Activated CD4-positive, alpha-beta T cell treated with anti-CD3 and anti-CD28 coated beads, Interleukin-2, Interleukin-4, amounts not matched to agents 100 ng/mL and 50 ng/mL, durations not matched to agents 16 hours and 8 hours (primary cell): Measurements from ENCODE around the gene PTPRN2.

Source experiments
- DNase-seq: peaks from one replicate; pipeline ENCODE4 v3.0.0-alpha.2; 2020; ENCODE audit warnings: low spot score

PTPRN2 gene

DNA sequence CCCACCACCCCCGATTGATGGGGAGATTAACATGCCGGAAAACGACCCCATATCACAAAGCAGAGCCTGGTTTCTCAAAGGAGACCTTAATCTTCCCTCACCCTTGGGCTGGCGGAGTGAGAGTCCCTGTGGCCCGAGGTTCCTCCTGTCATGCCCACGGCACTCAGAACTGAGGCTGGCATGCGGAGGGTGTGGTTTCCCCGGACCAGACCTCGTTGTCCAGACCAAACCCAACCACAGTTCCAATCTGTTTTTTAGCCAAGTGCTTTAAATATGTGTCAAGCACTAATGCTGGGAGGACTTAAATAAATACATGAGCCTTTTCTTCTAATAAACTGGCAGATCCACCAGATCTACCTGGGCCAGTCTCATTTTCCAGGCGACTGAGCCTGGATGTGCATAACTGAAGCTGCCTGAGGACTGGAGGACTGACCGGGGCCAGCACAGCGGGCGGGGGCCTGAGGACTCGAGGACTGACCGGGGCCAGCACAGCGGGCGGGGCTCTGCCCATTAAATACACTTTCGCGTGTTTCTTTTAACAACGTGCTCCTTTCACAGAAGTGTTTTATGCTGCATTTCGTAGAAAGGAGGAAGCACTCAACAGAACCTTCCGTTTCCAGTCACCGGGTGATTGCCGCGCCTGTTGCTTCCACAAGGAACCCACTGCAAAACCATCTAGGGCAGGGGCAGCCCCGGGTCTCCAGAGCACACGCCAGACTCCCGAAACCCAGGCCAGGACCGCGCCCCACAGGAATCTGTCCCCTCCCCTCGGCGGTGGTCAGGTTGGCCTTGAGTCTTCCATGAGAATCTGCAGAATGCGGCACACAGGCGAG is 334.6 kb downstream of the PTPRN2 start:
- DNase-seq, result no peak

DNA sequence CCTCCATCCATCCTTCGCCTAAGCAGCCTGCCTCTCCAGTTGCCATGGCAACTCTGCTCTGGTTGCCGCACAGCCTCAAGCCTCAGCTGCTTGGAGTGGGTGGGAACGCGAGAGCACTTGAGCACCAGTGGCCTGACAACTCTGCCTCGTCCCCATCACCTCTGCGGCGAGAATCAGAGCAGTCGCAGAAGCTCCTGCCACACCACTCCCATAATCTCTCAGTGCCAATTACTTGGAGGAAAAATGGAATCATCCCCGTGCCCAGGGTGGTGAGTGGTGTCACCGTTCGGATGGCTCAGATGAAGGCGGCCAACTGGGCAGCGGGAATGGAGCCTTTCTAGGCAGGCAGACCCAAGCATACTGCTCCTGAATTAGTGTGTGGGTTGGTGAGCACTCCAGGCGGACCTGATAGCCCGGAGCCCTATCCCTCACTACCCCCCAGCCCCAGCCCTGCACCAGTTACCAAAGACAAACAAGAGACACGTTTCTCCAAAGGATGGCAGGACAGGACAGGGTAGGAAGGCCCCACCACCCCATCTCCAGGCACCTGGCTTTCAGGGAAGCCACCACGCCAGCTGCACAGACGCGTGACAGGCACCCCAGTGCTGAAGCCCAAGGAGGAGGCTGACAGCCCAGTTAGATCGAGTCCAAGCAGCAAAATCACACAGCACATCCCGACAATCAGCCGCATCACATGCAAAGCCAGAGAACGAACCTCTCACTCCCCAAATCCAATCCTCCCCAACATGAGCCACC is 335.4 kb downstream of the PTPRN2 start:
- DNase-seq, result no peak

DNA sequence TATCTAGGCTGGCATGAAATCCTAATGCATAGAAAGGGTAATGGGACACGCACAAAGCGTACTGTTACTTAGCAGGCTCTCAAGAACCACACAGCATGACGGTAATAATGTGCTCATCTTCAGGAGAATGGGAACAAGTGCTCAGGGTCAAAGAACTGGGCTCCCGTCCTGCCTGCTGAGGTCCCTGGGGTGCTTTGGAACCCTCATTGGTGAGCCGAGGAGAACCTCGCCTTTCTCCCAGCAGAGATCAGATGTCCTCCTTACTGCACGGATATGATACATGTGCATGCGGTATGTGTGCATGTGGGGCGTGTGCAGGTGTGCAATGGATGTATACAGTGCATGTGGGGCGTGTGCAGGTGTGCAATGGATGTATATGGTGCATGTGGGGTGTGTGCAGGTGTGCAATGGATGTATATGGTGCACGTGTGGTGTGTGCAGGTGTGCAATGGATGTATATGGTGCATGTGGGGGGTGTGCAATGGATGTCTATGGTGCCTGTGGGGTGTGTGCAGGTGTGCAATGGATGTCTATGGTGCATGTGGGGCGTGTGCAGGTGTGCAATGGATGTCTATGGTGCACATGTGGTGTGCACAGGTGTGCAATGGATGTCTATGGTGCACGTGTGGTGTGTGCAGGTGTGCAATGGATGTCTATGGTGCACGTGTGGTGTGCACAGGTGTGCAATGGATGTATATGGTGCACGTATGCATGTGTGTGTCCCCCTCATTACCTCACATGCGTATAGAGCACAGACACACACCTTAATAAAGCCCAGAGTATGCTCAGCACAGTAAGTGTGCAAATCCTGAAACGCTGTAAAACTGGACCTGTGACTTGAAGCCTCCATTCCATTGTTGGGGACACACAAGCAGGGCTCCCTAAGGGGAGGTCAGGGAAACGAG is 336.3 kb downstream of the PTPRN2 start:
- DNase-seq, result no peak

GRCh38 chr7:158249692-158250091 is 337.9 kb downstream of the PTPRN2 start:
- DNase-seq, result no peak

- no peak for DNase-seq
These were observed 338.8 kb downstream of the PTPRN2 start for GRCh38 chr7:158248816-158249215.

DNA sequence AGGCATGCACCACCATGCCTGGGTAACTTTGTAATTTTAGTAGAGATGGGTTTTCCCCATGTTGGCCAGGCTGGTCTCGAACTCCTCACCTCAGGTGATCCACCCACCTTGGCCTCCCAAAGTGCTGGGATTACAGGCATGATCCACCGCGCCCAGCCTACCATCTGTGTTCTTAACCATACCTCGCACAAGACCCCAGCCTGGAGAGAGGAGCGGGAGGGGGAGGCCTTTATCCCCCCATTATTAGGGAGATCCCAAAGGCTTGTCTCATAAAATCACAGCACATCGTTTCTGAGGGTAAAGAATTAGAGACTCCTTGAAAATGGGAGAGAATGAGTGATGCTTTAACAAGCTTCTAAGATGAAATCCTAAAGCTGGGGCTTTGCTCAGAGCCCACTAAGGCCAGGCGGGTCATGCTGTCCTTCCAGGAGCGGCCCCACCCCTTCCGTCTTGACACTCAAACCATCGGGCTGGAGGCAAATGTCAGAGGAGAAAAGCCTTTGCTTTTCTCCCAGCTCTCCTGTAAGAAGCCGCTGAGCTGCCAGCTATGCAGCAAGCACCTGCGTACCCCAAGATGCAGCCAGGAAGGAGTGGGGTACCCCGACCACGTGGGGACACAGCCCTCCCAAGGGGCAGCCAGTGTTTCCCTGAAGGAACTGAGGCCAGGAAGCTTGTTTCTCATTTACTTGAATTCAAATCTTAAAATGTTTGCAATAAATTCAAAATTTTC is 339.7 kb downstream of the PTPRN2 start:
- DNase-seq, result no peak

DNA sequence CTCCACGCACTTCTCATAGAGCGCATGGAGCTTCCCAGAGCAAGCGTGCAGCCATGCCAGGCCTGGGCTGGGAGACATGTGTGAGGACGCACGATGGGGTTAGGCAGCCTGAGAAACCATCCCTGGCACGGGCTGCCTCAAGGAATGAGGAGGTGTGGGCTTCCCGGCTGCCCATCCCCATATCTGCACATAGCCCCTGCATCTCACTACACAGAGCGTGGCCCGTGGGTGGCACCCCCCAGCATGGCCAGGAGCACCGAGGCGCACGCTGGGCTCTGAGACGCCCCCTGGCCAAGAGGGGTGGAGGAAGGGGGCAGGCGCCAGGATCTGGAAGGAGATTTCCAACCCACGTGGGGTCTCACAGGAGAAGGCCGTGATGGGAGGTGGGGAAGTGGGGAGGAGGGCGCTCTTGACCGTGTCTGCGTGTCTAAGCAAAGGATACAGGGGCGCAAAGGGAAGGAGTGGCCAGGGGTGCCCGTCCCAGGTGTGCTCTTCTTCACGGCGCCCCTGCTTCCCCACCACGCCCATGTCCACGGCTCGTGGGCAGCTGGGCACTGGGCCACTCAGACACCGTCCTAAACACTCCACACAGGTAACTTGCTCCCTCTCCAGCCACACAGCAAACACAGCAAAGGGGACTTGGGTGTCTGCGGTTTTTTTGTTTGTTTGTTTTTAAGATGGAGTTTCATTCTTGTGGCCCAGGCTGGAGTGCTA is 340.5 kb downstream of the PTPRN2 start:
- DNase-seq, result no peak

DNA sequence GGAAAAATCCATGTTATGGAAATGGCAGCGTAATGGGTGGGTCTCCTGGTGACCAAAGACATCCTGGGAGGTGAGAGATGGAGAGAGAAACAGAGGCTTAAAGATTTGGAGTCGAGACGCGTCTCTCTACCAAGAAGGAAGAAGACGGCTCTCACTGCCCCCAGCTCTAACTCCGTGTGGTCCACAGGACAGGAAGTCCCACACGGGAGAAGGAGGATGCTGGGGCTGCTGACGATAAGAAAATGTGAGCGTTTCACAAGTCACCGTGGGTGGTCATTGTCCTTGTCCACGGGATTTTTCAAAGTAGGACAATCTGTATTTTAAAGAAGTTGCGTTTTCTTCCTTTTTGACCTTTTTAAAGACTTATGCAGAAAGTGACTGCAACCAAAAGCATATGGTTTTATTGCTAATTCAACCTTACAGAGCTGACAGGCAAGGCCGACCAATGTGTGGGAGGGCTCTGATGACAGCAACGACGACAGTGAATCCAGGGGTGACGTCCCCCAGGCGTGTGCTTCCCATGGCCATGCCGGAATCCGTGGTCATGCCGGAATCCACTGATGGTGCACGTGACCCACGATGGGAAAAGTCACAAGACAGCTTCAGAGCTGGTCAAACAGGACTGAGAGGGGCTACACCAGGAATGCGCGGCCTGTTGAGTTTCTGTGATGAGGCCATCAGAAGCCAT is 341.2 kb downstream of the PTPRN2 start:
- DNase-seq, result no peak

GRCh38 chr7:158245724-158246041 is 341.9 kb downstream of the PTPRN2 start:
- no peak for DNase-seq

- DNase-seq, result no peak
These were observed 342.5 kb downstream of the PTPRN2 start for GRCh38 chr7:158244873-158245723.

DNA sequence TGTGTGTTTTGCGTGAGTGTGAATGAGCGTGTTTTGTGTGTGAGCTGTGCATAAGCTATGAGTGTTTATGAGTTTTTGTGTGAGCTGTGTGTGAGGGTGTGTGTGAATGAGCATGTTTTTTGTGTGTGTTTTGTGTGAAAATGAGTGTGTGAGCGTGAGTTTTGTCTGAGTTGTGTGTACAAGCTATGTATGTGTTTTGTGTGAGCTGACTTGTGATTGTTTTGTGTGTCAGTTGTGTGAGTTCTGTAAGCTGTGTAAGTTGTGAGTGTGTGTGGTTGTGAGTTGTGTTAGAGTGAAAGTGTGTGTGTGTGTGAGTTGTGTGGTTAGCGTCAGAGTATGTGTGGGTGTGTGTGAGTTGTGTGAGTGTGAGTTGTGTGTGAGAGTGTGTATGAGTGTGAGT is 343.2 kb downstream of the PTPRN2 start:
- DNase-seq, result no peak

GRCh38 chr7:158241919-158242318 is 345.7 kb downstream of the PTPRN2 start:
- no peak for DNase-seq

DNA sequence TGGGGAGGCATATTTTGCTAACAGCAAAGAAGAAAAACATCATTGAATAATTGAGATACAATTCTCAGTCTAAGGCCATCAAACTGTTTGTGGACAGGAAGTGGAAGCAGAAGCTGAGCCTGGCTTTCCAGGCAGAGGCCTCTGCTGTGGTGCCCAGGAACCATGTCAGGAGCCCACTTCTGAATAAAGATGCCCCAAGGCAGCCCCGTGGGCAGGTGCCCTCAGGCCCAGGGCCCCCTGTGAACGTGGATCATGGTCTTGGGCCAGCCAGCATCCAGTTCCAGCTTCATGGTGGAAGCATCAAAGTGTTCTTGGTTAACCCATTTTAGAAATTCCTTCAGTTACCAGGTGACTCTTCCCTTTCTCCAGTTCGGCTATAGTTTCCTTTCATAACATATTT is 346.8 kb downstream of the PTPRN2 start:
- no peak for DNase-seq

DNA sequence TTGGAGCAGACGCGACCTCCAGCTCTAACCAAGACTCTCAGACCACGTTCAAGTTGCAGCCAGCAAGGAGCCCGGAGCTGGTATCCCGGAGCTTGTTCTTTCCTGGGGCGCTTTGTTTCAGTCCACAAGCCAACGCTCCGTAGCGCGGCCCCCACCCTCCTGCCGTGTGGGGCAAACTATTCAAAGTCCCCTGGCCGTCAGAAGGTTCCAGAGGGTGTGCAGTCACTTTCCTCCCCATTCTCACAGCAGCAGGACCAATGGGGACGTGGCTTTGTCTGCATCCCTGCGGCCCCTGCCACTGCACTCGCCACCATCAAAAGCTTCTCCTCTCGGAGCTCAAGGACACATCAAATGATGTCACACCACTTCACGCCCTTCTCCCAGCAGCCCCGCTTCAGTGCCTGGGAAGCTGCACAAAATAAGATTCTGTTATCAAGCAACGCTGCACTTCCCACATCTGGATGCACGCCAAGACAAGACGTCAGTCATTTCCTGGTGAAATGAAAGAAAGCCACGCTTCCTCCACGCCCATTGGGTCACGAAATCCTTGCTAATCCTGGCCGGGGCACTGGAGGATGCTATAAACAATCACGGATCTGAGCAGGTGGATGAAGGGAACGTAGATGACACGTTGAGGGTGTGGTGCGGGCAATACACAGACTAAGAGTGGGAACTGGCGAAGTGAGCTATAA is 348.2 kb downstream of the PTPRN2 start:
- DNase-seq, result no peak

DNA sequence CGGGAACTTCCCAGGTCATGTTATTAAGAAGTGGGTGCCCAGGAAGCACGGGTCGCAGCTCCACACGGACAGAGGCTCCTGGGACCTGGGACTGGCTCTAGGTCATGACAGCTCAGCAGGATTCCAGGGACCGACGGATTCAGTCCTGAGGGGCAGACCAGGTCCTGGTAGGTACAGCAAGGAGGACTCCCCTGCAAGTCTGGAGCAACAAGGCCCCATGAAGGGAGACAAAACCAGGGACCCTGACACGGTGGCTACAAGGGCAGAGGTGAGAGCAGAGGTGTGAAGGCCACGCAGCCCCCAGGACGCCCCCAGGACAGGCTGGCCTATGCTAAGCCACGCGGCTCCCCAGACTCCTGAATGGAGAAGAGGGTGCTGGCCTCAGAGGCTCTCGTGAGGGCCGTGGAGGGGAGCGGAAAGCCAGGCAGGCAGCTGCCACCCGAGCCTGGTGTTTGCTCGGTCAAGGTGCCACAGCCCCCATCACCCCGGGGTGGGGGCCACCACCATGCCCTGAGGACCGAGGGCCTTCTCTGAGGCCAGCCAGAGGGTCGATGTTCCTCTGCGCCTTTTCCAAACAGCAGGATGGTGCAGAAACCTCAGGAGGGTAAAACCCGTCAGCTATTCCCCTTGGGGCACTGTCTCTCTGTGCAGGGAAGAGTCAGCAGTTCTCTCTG is 348.9 kb downstream of the PTPRN2 start:
- DNase-seq, result no peak

GRCh38 chr7:158237672-158238335 is 349.8 kb downstream of the PTPRN2 start:
- no peak for DNase-seq

DNA sequence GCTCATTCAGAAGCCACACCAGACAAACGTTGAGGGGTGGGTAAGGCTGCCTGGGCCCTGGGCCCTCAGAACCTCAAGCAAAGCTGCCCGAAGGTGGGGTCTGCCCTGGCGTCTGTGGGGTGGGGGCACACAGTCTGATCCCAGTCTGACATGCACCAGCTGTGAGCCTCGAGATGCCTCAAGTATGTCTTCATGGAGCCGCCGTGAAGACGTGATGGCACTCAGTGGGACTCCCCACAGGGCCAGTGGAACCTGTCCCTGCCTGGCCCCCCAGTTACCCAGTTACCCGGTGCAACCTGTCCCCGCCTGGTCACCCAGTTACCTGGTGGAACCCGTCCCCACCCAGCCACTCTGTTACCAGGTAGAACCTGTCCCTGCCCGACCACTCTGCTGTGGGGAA is 351.2 kb downstream of the PTPRN2 start:
- no peak for DNase-seq

- no peak for DNase-seq
These were observed 351.8 kb downstream of the PTPRN2 start for GRCh38 chr7:158235862-158236261.
